Peyer's patch (tissue), 4 donors: ENCODE data around the gene QPCTL.

ENCODE experiments used
- CTCF ChIP-seq, 6 experiments: fragments of 450-650 bp in 4 of 6; fragments of 200-600 bp in 2 of 6; sonication (generic) in 1 of 6; IDR thresholded peaks; one replicate each; pipeline ENCODE4 v1.5.1; 2017 to 2019; ENCODE audit warnings: antibody characterized with exemption in 6 of 6, mild to moderate bottlenecking in 3 of 6, moderate library complexity in 1 of 6
- POLR2A ChIP-seq, 2 donors: fragments of 450-650 bp; IDR thresholded peaks; one replicate each; pipeline ENCODE4 v1.5.1; 2017; ENCODE audit warnings: antibody characterized with exemption in 2 of 2, mild to moderate bottlenecking in 2 of 2, moderate library complexity in 2 of 2

- TF ChIP-seq CTCF (IDR thresholded peaks at IDR 0.05), result no peak
- no peak for TF ChIP-seq POLR2A (IDR thresholded peaks at IDR 0.05)
These were observed 38.8 kb upstream of the QPCTL start for GRCh38 chr19:45653634-45654033.
